Spleen (tissue), 7 donors: ENCODE data around the gene SLC37A3.
A peak's percentile ranks its signal among the peaks of the same experiment; 100 is the strongest.

ENCODE experiments used
- POLR2A ChIP-seq, 3 donors: fragments of 450-650 bp; IDR thresholded peaks; one replicate each; pipeline ENCODE4 v1.5.1; 2017; ENCODE audit warnings: antibody characterized with exemption in 3 of 3, mild to moderate bottlenecking in 1 of 3
- TF ChIP-seq, protein P1 (sequence below), 11 experiments: fragments of 200-600 bp in 7 of 11; fragments of 450-650 bp in 4 of 11; sonication (generic) in 4 of 11; IDR thresholded peaks in 8 of 11; conservative IDR thresholded peaks in 3 of 11; 1 replicate in 7 of 11; 2 replicates in 4 of 11; pipeline versions ENCODE4 v1.4.0 to v1.8.0; 2016 to 2021; ENCODE audit warnings: antibody characterized with exemption in 11 of 11, inconsistent platforms in 4 of 11, mild to moderate bottlenecking in 1 of 11
- donor health status: DM: no; HTN: no; CAD: no; lungs with moderate emphysema.
- donor health status: DM: no; HTN: no; CAD: no.
- donor health status: DM: no; HTN: no; CAD: no.

DNA sequence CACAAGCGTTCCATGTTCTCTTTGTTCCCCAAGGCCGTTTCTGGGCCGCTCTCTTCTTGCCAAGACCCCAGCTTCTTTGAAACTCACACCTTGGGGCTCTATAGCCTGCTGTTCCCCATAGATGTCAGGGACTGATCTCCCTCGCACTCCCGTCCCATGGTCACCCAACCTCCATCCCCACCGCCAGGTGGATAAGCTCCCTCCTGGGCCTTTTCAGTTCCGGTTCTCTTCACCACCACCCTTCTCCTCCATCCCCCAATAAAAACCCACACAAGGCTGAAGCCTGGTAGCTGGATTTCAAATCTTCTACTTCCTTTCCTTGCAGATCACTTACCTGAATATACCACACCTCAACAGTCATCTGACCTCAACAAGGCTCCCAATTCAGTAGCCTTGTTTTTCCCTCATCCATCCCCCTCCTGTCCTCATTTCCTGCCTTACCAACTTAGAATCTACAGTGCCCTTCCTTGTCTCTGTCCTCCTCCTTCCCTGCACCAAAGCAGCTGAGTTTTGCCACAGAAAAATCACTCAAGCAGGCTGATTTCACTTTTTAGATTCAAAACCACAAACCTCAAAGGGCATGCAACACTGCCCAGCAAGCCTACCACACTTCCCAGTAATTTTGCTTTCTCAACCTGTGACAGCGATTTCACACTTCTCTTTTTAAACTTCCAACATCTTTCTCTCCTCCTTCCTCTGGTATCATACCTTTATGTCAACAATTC lies 7.7 kb downstream of the SLC37A3 start:
- TF ChIP-seq, protein P1, sequence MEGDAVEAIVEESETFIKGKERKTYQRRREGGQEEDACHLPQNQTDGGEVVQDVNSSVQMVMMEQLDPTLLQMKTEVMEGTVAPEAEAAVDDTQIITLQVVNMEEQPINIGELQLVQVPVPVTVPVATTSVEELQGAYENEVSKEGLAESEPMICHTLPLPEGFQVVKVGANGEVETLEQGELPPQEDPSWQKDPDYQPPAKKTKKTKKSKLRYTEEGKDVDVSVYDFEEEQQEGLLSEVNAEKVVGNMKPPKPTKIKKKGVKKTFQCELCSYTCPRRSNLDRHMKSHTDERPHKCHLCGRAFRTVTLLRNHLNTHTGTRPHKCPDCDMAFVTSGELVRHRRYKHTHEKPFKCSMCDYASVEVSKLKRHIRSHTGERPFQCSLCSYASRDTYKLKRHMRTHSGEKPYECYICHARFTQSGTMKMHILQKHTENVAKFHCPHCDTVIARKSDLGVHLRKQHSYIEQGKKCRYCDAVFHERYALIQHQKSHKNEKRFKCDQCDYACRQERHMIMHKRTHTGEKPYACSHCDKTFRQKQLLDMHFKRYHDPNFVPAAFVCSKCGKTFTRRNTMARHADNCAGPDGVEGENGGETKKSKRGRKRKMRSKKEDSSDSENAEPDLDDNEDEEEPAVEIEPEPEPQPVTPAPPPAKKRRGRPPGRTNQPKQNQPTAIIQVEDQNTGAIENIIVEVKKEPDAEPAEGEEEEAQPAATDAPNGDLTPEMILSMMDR (IDR thresholded peaks at IDR 0.05 in 8 of 11, conservative IDR thresholded peaks at IDR 0.05 in 3 of 11), result peak in 1 of 11 experiments; percentile 8
- TF ChIP-seq POLR2A (IDR thresholded peaks at IDR 0.05), result no peak
